ENCODE results near the gene PLEK. TPM values are rescaled to one million over a fixed set of nuclear protein-coding genes. Genes with fewer than 3 reads are reported as not detected.
A peak's percentile ranks its signal among the peaks of the same experiment; 100 is the strongest.

PLEK gene
- total and polyA plus RNA-seq, 9 of the 15 experiments (the other 6 are each of a cell fraction or from before 2014, with no cell fraction given) = 0.14 to 1.2 (median 0.36) TPM

- TF ChIP-seq BRD9 (IDR thresholded peaks at IDR 0.05; ENCODE audit: low read depth, partially characterized antibody) (no peak), NRF1 (conservative IDR thresholded peaks at IDR 0.05 in 1 of 2, IDR thresholded peaks at IDR 0.05 in 1 of 2) (no peak), NFXL1 (CRISPR knock-in tag; IDR thresholded peaks at IDR 0.05) (no peak), PRMT5 (CRISPR knock-in tag; IDR thresholded peaks at IDR 0.05) (no peak), SMAD4 (CRISPR knock-in tag; conservative IDR thresholded peaks at IDR 0.05) (peak; percentile 98), ZNF655 (CRISPR knock-in tag; IDR thresholded peaks at IDR 0.05) (no peak), ARID1B (IDR thresholded peaks at IDR 0.05) (peak; percentile 89), TRIM25 (IDR thresholded peaks at IDR 0.05; ENCODE audit: borderline replicate concordance) (no peak), SRSF7 (optimal IDR thresholded peaks at IDR 0.05; ENCODE audit: low read depth, low read length) (no peak), ZBTB11 (CRISPR knock-in tag; IDR thresholded peaks at IDR 0.05) (0 out of 6 replicates have a peak, but pooled peaks of 1 of the 3 experiments have one; percentile 42), ZNF79 (CRISPR knock-in tag; IDR thresholded peaks at IDR 0.05; ENCODE audit: low read depth) (no peak), DDX20 (tag; IDR thresholded peaks at IDR 0.05; ENCODE audit: low read depth) (no peak), CHCHD3 (CRISPR knock-in tag; IDR thresholded peaks at IDR 0.05) (no peak), CBX2 (IDR thresholded peaks at IDR 0.05; ENCODE audit: insufficient read depth, low read length, poor library complexity, severe bottlenecking) (no peak), HNRNPLL (IDR thresholded peaks at IDR 0.05; ENCODE audit: low read depth, low read length, poor library complexity, severe bottlenecking) (no peak), ZBTB26 (CRISPR knock-in tag; IDR thresholded peaks at IDR 0.05) (no peak), ZNF764 (CRISPR knock-in tag; IDR thresholded peaks at IDR 0.05; ENCODE audit: low read depth) (no peak), DEAF1 (CRISPR knock-in tag; IDR thresholded peaks at IDR 0.05) (no peak), TARDBP (IDR thresholded peaks at IDR 0.05) (no peak)
Measured at GRCh38 chr2:68391869-68392268, 26.8 kb downstream of the PLEK start (continued).
